Endothelial cell of umbilical vein (primary cell): ENCODE measurements around the gene PLA2G4B. TPM values are rescaled to one million over a fixed set of nuclear protein-coding genes. Genes with fewer than 3 reads are reported as not detected.

Source experiments
- BruUV-seq: library from RNA; stranded (reverse); fragments of 400-500 nt; replicated peaks from 2 replicates; lab custom pipeline; 2021; lab: Mats Ljungman, UMichigan
- CTCF ChIA-PET: fragments of 300-600, 350-600 bp; sonication (Branson Sonifier 250); formaldehyde crosslinking; loops from one replicate; lab custom pipeline; 2021; ENCODE audit warnings: antibody characterized with exemption, inconsistent platforms; lab: Charles Lee
- POLR2A ChIA-PET: fragments of 300-600, 350-600 bp; sonication (Branson Sonifier 250); formaldehyde crosslinking; loops from one replicate; lab custom pipeline; 2021; ENCODE audit warnings: antibody characterized with exemption, inconsistent platforms; lab: Charles Lee
- DNase-seq: peaks from one replicate; pipeline ENCODE4 v3.0.0-alpha.2; 2011; ENCODE audit warnings: low read depth, low spot score
- FAIRE-seq: peaks from 2 replicates; lab custom pipeline; 2011; peaks lifted over from hg19 to GRCh38; lab: Jason Lieb, UNC
- H2AFZ ChIP-seq: 2 replicates; pipeline ENCODE4 v1.6.0; 2012; ENCODE audit warnings: low read depth, low read length, control low read depth, inconsistent platforms
- H3K27ac ChIP-seq: 2 replicates; pipeline ENCODE4 v1.5.1; 2011; ENCODE audit warnings: low read depth, mild to moderate bottlenecking, control low read depth, low read length, moderate library complexity; ENCODE audit not compliant: insufficient read depth
- H3K27me3 ChIP-seq, 2 experiments: 2 replicates each; pipeline versions ENCODE4 v1.6.0 to v1.6.1; 2011; ENCODE audit warnings: low read length in 2 of 2, mixed read lengths in 1 of 2; ENCODE audit not compliant: control insufficient read depth in 2 of 2, insufficient read depth in 2 of 2
- H3K36me3 ChIP-seq, 2 experiments: 2 replicates in 1 of 2; 3 replicates in 1 of 2; pipeline ENCODE4 v1.5.1; 2011; ENCODE audit warnings: low read length in 2 of 2, mild to moderate bottlenecking in 1 of 2, moderate library complexity in 1 of 2; ENCODE audit not compliant: control insufficient read depth in 2 of 2, insufficient read depth in 2 of 2; ENCODE audit errors: extremely low read depth in 1 of 2
- H3K4me1 ChIP-seq: 3 replicates; pipeline ENCODE4 v1.5.1; 2011; ENCODE audit warnings: mild to moderate bottlenecking, low read length; ENCODE audit not compliant: control insufficient read depth, insufficient read depth; ENCODE audit errors: extremely low read depth
- H3K4me2 ChIP-seq: 2 replicates; pipeline ENCODE4 v1.6.1; 2011; ENCODE audit warnings: low read length, control low read depth, mixed read lengths; ENCODE audit not compliant: insufficient read depth
- H3K4me3 ChIP-seq, 3 experiments: fragments of 200-600 bp in 1 of 3; sonication (generic), shearing (Covaris generic) in 1 of 3; replicated peaks in 1 of 3; 2 replicates each; pipeline ENCODE4 v1.5.1; 2011 to 2016; ENCODE audit warnings: control low read depth in 3 of 3, low read length in 3 of 3, mild to moderate bottlenecking in 2 of 3, inconsistent platforms in 1 of 3, low read depth in 1 of 3, moderate library complexity in 1 of 3; ENCODE audit not compliant: insufficient read depth in 1 of 3
- H3K79me2 ChIP-seq: 2 replicates; pipeline ENCODE4 v1.6.0; 2012; ENCODE audit warnings: low read length, inconsistent platforms; ENCODE audit not compliant: control insufficient read depth, insufficient read depth
- H3K9ac ChIP-seq: replicated peaks from 2 replicates; pipeline ENCODE3; 2011; ENCODE audit warnings: low read length, control low read depth; ENCODE audit not compliant: insufficient read depth; ENCODE audit errors: extremely low read depth
- H3K9me1 ChIP-seq: replicated peaks from 3 replicates; pipeline ENCODE4 v1.6.0; 2011; ENCODE audit warnings: mild to moderate bottlenecking, low read length; ENCODE audit not compliant: control insufficient read depth, insufficient read depth; ENCODE audit errors: extremely low read depth
- H3K9me3 ChIP-seq: replicated peaks from 2 replicates; pipeline ENCODE4 v1.5.1; 2012; ENCODE audit warnings: low read length, inconsistent platforms; ENCODE audit not compliant: control insufficient read depth, insufficient read depth
- H4K20me1 ChIP-seq: replicated peaks from 2 replicates; pipeline ENCODE3; 2011; ENCODE audit warnings: mild to moderate bottlenecking, low read length; ENCODE audit not compliant: control insufficient read depth, insufficient read depth; ENCODE audit errors: extremely low read depth
- EZH2 ChIP-seq: IDR thresholded peaks from 2 replicates; pipeline ENCODE4 v1.6.1; 2012; ENCODE audit warnings: borderline replicate concordance, low read depth, mild to moderate bottlenecking, moderate library complexity, low read length, inconsistent platforms; ENCODE audit not compliant: severe bottlenecking
- FOS ChIP-seq: IDR thresholded peaks from 2 replicates; pipeline ENCODE4 v1.6.1; 2011; ENCODE audit warnings: mild to moderate bottlenecking, low read length, moderate library complexity, borderline replicate concordance; ENCODE audit not compliant: insufficient read depth
- GATA2 ChIP-seq: IDR thresholded peaks from 2 replicates; pipeline ENCODE4 v1.7.0; 2011; ENCODE audit warnings: low read depth, mild to moderate bottlenecking, moderate library complexity, mixed read lengths, low read length; ENCODE audit not compliant: insufficient read length, insufficient read depth
- JUN ChIP-seq: IDR thresholded peaks from 2 replicates; pipeline ENCODE4 v1.6.1; 2011; ENCODE audit warnings: borderline replicate concordance, low read depth; ENCODE audit not compliant: insufficient read length, insufficient read depth
- MYC ChIP-seq: IDR thresholded peaks from one replicate; pipeline ENCODE4 v1.6.1; 2011; ENCODE audit warnings: mild to moderate bottlenecking, low read depth, low read length
- POLR2A ChIP-seq: IDR thresholded peaks from 2 replicates; pipeline ENCODE4 v1.6.1; 2012; ENCODE audit warnings: low read depth, mild to moderate bottlenecking, control low read depth, low read length
- POLR2AphosphoS5 ChIP-seq: IDR thresholded peaks from 2 replicates; pipeline ENCODE4 v1.6.1; 2012; ENCODE audit warnings: low read depth, mild to moderate bottlenecking, control low read depth, low read length, moderate library complexity; ENCODE audit not compliant: insufficient read depth
- dilution Hi-C: fragments of 300-500 bp; cut with MboI; formaldehyde crosslinking; loops from one replicate; pipeline ENCODE4 v1.15.0; 2019; ENCODE audit warnings: low sequenced_read_pairs; ENCODE audit not compliant: extremely low pct_ligation_motif_present
- intact Hi-C: fragments of 100-400 bp; cut with micrococcal nuclease; formaldehyde crosslinking; loops from one replicate; pipeline ENCODE4 v1.10.0; 2022
- polyA plus RNA-seq, 4 experiments: library from polyadenylated mRNA; depleted of rRNA in 3 of 4; stranded (reverse) in 3 of 4; unstranded in 1 of 4; fragments of >200 nt; gene quantifications; 2 replicates each; pipeline versions ENCODE4 v1.2.1 to v1.2.3, GENCODE V29; 2011 to 2012; ENCODE audit warnings: missing spikeins in 1 of 4
- total RNA-seq: library from RNA; stranded (reverse); gene quantifications from 2 replicates; pipeline ENCODE4 v1.2.3, GENCODE V29; 2021
- TF ChIP-seq, protein P1 (sequence below), 2 donors: IDR thresholded peaks; 1 replicate in 1 of 2; 2 replicates in 1 of 2; pipeline ENCODE4 v1.5.1; 2011; ENCODE audit warnings: low read length in 2 of 2, mild to moderate bottlenecking in 2 of 2, moderate library complexity in 2 of 2, control low read depth in 1 of 2, inconsistent platforms in 1 of 2, low read depth in 1 of 2; ENCODE audit not compliant: insufficient read depth in 1 of 2; ENCODE audit errors: extremely low read depth in 1 of 2
- TF ChIP-seq, protein P2 (sequence below): IDR thresholded peaks from 2 replicates; pipeline ENCODE4 v1.6.1; 2011; ENCODE audit not compliant: insufficient read depth, insufficient read length

The PLA2G4B gene
- total and polyA plus RNA-seq, 2 donors (not counting 3 experiments of a cell fraction or from before 2014, with no cell fraction given), result 4.0 to 7.9 TPM

DNA sequence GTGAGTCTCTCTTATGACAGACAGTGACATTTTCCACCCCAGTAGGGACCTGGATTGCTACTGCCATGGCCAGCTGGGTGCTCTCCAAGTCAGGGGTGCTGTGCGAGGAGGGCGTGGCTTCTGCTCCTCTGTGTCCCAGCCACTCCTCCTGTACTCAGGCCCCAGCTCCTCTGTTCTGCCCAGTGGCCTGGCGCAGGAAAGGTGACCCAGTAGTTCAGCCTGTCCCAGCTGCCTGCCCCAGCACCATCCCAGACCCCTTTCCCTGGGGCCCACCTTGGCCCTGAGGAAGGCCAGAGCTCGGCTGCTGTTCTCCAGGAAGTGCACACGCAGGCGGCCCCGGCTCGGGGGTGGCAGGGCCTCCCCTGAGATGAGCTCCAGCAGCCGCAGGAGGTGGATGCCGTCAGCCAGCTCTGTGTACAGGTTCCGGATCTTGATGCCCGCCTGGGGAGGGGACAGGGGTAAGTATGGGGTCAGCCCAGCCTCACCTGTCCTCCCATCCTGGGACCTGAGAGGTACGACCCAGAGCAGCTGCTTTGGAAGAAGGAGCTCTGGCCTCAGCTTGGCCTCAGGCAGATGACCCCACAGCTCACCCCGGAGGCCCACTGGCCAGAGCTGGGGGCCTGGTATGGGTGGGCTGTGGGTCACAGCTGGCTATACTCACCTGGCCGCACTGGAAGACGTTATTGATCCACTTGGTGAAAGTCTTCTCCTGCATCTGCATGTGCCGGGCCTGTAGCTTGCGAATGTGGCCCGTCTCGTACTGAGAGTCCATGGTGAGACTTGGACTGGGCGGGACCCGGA, 54.2 kb downstream of the PLA2G4B start:
- H3K4me3 ChIP-seq, result no peak overlapping the region
- no peak overlapping the region for H2AFZ ChIP-seq
- H3K79me2 ChIP-seq, result no peaks in the 10 kb centered on the region
- peaks cover 0 to 15% of the 10 kb centered on the region in 2 experiments for H3K36me3 ChIP-seq
- intact Hi-C loops, result loop anchor here (5.0 kb wide), 1 partner anchor 66 kb away; the partner anchor contains the start of gene JMJD7
- POLR2A ChIA-PET, result no interaction called here
- no peaks in the 10 kb centered on the region for H3K27me3 ChIP-seq
- H3K4me2 ChIP-seq, result no peak overlapping the region
- H4K20me1 ChIP-seq, result no peaks in the 10 kb centered on the region
- no peak overlapping the region for H3K27ac ChIP-seq
- DNase-seq (no peak), FAIRE-seq (no peak)
- no TSS peak for BruUV-seq
- H3K9ac ChIP-seq, result no peak overlapping the region
- H3K4me1 ChIP-seq, result peaks cover 16% of the 10 kb centered on the region
- CTCF ChIA-PET, result interaction anchor here (1.1 to 2.3 kb wide), 2 partner anchors 11 to 60 kb away, joined by 3 to 13 read pairs; no protein-coding TSS in a partner anchor
- H3K9me3 ChIP-seq, result no peaks in the 10 kb centered on the region
- dilution Hi-C loops, result no loop called here
- TF ChIP-seq, protein P1, sequence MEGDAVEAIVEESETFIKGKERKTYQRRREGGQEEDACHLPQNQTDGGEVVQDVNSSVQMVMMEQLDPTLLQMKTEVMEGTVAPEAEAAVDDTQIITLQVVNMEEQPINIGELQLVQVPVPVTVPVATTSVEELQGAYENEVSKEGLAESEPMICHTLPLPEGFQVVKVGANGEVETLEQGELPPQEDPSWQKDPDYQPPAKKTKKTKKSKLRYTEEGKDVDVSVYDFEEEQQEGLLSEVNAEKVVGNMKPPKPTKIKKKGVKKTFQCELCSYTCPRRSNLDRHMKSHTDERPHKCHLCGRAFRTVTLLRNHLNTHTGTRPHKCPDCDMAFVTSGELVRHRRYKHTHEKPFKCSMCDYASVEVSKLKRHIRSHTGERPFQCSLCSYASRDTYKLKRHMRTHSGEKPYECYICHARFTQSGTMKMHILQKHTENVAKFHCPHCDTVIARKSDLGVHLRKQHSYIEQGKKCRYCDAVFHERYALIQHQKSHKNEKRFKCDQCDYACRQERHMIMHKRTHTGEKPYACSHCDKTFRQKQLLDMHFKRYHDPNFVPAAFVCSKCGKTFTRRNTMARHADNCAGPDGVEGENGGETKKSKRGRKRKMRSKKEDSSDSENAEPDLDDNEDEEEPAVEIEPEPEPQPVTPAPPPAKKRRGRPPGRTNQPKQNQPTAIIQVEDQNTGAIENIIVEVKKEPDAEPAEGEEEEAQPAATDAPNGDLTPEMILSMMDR (IDR thresholded peaks at IDR 0.05; ENCODE audit: extremely low read depth in 1 of 2, insufficient read depth in 1 of 2, low read depth in 1 of 2, low read length in 2 of 2), result no peak
- no peak for TF ChIP-seq FOS
- no peak for TF ChIP-seq POLR2AphosphoS5
- TF ChIP-seq GATA2, result no peak
- TF ChIP-seq POLR2A, result no peak
- TF ChIP-seq MYC, result no peak
- TF ChIP-seq, protein P2, sequence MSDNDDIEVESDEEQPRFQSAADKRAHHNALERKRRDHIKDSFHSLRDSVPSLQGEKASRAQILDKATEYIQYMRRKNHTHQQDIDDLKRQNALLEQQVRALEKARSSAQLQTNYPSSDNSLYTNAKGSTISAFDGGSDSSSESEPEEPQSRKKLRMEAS, result no peak
- TF ChIP-seq EZH2, result no peak
- no peak for TF ChIP-seq JUN
- H3K9me1 ChIP-seq, result no peaks in the 10 kb centered on the region
